H54 (cell line): ENCODE data around the gene ARID1B.

ENCODE experiments used
- DNase-seq: peaks from one replicate; pipeline ENCODE4 v3.0.0; 2011; ENCODE audit warnings: low spot score, mixed read lengths; ENCODE audit not compliant: insufficient read length
- FAIRE-seq: peaks from 3 replicates; lab custom pipeline; 2011; peaks lifted over from hg19 to GRCh38; lab: Jason Lieb, UNC
- POLR2A ChIP-seq: IDR thresholded peaks from 2 replicates; pipeline ENCODE4 v1.6.1; 2011; ENCODE audit warnings: low read depth, mild to moderate bottlenecking, low read length

The ARID1B gene

GRCh38 chr6:157211603-157212455 is 434.7 kb downstream of the ARID1B start:
- FAIRE-seq (no peak), DNase-seq (no peak)
- TF ChIP-seq POLR2A = no peak

- FAIRE-seq (no peak), DNase-seq (no peak)
- no peak for TF ChIP-seq POLR2A
Observed at GRCh38 chr6:157213426-157213825, 436.2 kb downstream of the ARID1B start.

- FAIRE-seq (no peak), DNase-seq (no peak)
- no peak for TF ChIP-seq POLR2A
Observed at GRCh38 chr6:157213907-157214565, 436.9 kb downstream of the ARID1B start.

GRCh38 chr6:157215717-157216116 is 438.5 kb downstream of the ARID1B start:
- DNase-seq (no peak), FAIRE-seq (no peak)
- TF ChIP-seq POLR2A = no peak

GRCh38 chr6:157216570-157216969 is 439.4 kb downstream of the ARID1B start:
- DNase-seq (no peak), FAIRE-seq (no peak)
- TF ChIP-seq POLR2A = no peak

GRCh38 chr6:157217198-157217893 is 440.2 kb downstream of the ARID1B start:
- no peak for FAIRE-seq
- no peak for TF ChIP-seq POLR2A
- DNase-seq = no peak

- no peak for TF ChIP-seq POLR2A
- FAIRE-seq (no peak), DNase-seq (no peak)
Observed at GRCh38 chr6:157217894-157218370, 440.8 kb downstream of the ARID1B start.

GRCh38 chr6:157218371-157219198 is 441.4 kb downstream of the ARID1B start:
- FAIRE-seq = no peak
- DNase-seq = no peak
- no peak for TF ChIP-seq POLR2A

- DNase-seq (no peak), FAIRE-seq (no peak)
- TF ChIP-seq POLR2A = no peak
Observed at GRCh38 chr6:157219201-157220200, 442.3 kb downstream of the ARID1B start.

- DNase-seq (no peak), FAIRE-seq (no peak)
- TF ChIP-seq POLR2A = no peak
Observed at GRCh38 chr6:157220485-157220884, 443.3 kb downstream of the ARID1B start.

- FAIRE-seq = no peak
- peak; percentile 65 for DNase-seq
- no peak for TF ChIP-seq POLR2A
Observed at GRCh38 chr6:157221049-157221816, 444.1 kb downstream of the ARID1B start.
